BE2C (cell line): ENCODE data around the gene SIGLEC9.

Experiments used
- DNase-seq: peaks from one replicate; pipeline ENCODE4 v3.0.0-alpha.2; 2020
- H3K27me3 ChIP-seq: fragments of 250-450 bp; sonication (Bioruptor Pico); 2 replicates; pipeline ENCODE4 v1.5.1; 2020; ENCODE audit warnings: mild to moderate bottlenecking
- H3K36me3 ChIP-seq: fragments of 250-450 bp; sonication (Bioruptor Pico); 2 replicates; pipeline ENCODE4 v1.5.1; 2020; ENCODE audit warnings: mild to moderate bottlenecking
- H3K4me1 ChIP-seq: fragments of 250-450 bp; sonication (Bioruptor Pico); 2 replicates; pipeline ENCODE4 v1.5.1; 2020
- H3K4me3 ChIP-seq: 2 replicates; pipeline ENCODE4 v1.5.1; 2011; ENCODE audit warnings: low read depth, low read length
- H3K9me3 ChIP-seq: fragments of 250-450 bp; sonication (Bioruptor Pico); 2 replicates; pipeline ENCODE4 v1.5.1; 2020
- TF ChIP-seq, protein P1 (sequence below): IDR thresholded peaks from 2 replicates; pipeline ENCODE4 v1.5.1; 2012; ENCODE audit warnings: mild to moderate bottlenecking, low read depth, low read length

The SIGLEC9 gene

DNA sequence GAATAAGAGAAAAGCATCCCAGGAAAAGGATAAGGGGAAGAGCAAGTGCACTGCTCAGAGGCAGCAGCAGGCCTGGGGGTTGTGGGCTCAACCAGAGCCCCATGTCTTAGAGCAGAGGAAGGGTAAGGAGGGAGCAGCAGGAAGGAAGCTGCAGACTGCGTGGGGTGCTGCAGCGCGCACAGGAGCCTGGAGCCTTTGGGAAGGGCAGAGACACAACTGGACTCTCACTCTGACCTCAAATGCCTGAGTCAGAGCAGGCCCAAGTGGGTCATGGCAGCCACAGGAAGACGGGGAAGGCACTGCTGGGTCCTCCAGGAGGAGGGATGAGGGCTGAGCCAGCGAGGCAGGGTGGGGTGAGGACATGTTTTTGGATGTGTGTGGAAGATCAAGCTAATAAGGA lies 49.0 kb downstream of the SIGLEC9 start:
- no peaks in the 10 kb centered on the region for H3K36me3 ChIP-seq
- H3K27me3 ChIP-seq = peaks cover 22% of the 10 kb centered on the region
- H3K4me1 ChIP-seq = no peaks in the 10 kb centered on the region; the same call in 1 of the 2 replicates
- H3K9me3 ChIP-seq = no peaks in the 10 kb centered on the region
- DNase-seq = no peak
- TF ChIP-seq, protein P1, sequence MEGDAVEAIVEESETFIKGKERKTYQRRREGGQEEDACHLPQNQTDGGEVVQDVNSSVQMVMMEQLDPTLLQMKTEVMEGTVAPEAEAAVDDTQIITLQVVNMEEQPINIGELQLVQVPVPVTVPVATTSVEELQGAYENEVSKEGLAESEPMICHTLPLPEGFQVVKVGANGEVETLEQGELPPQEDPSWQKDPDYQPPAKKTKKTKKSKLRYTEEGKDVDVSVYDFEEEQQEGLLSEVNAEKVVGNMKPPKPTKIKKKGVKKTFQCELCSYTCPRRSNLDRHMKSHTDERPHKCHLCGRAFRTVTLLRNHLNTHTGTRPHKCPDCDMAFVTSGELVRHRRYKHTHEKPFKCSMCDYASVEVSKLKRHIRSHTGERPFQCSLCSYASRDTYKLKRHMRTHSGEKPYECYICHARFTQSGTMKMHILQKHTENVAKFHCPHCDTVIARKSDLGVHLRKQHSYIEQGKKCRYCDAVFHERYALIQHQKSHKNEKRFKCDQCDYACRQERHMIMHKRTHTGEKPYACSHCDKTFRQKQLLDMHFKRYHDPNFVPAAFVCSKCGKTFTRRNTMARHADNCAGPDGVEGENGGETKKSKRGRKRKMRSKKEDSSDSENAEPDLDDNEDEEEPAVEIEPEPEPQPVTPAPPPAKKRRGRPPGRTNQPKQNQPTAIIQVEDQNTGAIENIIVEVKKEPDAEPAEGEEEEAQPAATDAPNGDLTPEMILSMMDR = no peak
- H3K4me3 ChIP-seq = no peak overlapping the region

DNA sequence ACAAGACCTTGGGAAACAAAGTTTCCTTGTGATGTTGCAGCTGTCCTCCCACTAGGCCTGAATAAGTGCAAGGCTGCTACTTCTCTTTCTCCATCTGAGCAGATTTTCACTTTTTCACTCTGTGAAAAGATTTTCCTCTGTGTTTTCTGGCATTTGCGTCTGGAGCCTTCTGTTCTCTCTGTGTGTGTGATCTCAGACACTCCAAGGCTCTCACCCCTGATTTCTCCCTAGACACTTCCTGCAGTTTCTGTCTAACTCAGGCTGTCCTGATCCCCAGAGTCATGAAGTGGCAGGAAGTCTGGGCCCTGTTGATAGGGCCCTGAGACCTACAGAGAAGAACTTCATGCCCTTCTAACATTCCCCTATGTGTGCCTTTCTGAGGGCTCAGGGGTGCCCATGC lies 54.5 kb downstream of the SIGLEC9 start:
- Histone ChIP-seq H3K27me3 (peaks cover 16% of the 10 kb centered on the region), H3K4me1 (no peaks in the 10 kb centered on the region), H3K9me3 (no peaks in the 10 kb centered on the region), H3K36me3 (no peaks in the 10 kb centered on the region), H3K4me3 (no peak overlapping the region)
- TF ChIP-seq, protein P1 = no peak
- DNase-seq = no peak
